ENCODE results near the gene HOMER1.

DNA sequence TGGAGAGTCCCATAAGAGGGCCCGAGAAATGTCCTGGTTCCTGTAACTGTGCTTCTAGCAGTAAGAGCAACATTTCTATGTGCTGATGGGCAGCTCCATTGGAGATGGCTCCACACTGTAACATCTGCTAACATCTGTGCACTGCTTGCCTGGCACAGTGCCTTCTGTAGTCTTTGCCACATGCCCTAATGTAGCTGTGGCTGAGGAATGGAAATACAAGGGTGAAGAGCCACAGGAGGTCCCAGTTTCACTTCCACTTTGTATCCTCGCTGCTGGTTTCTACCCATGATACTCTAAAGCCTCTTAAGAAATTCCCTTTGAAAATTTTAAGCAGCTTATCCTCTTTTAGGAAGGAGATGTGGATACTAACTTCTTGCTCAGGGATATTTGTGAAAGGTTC is 97.4 kb downstream of the HOMER1 start:
- TF ChIP-seq, protein P1, sequence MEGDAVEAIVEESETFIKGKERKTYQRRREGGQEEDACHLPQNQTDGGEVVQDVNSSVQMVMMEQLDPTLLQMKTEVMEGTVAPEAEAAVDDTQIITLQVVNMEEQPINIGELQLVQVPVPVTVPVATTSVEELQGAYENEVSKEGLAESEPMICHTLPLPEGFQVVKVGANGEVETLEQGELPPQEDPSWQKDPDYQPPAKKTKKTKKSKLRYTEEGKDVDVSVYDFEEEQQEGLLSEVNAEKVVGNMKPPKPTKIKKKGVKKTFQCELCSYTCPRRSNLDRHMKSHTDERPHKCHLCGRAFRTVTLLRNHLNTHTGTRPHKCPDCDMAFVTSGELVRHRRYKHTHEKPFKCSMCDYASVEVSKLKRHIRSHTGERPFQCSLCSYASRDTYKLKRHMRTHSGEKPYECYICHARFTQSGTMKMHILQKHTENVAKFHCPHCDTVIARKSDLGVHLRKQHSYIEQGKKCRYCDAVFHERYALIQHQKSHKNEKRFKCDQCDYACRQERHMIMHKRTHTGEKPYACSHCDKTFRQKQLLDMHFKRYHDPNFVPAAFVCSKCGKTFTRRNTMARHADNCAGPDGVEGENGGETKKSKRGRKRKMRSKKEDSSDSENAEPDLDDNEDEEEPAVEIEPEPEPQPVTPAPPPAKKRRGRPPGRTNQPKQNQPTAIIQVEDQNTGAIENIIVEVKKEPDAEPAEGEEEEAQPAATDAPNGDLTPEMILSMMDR (conservative IDR thresholded peaks at IDR 0.05) = no peak
- no peak for TF ChIP-seq ZFX (IDR thresholded peaks at IDR 0.05)

Data from C4-2B (cell line).